ENCODE data around the gene ENG. TPM values are rescaled to one million over a fixed set of nuclear protein-coding genes. Genes with fewer than 3 reads are reported as not detected.

ENG gene
- total RNA-seq, 2 donors from 2014 or later: 189 to 217 TPM

DNA sequence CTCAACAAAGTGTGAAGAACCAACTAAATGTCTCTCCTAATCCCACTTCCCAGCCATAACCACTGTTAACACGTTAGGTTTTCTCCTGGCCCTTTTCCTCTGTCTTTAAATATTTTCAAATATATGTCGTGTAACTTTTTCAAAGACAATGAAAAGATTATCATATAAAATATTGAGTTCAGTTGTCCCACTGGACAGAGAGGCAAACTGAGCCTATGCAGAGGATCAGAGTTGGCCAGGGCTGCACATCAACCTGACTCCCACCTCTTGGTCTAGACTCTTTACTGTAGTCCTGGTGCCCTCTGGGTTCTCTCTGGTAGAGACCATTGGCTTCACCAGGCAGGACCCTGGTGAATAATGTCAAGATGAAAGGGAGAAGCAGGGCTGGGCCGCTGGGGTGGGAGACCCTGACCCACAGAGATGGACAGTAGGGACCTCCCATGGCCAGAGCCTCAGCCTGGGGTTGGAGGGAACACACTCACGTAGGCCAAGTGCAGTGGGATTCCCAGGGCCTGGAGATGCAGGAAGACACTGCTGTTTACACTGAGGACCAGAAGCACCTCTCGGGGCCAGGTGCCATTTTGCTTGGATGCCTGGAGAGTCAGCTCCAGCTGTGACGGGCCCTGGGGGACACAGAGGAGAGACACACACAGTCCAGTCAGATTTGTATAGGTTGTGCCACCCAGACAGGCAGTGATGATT lies 25.1 kb downstream of the ENG start:
- intact Hi-C loops (cut with DNase I): no loop called here
- DNase-seq (ENCODE audit: low spot score): no peak

DNA sequence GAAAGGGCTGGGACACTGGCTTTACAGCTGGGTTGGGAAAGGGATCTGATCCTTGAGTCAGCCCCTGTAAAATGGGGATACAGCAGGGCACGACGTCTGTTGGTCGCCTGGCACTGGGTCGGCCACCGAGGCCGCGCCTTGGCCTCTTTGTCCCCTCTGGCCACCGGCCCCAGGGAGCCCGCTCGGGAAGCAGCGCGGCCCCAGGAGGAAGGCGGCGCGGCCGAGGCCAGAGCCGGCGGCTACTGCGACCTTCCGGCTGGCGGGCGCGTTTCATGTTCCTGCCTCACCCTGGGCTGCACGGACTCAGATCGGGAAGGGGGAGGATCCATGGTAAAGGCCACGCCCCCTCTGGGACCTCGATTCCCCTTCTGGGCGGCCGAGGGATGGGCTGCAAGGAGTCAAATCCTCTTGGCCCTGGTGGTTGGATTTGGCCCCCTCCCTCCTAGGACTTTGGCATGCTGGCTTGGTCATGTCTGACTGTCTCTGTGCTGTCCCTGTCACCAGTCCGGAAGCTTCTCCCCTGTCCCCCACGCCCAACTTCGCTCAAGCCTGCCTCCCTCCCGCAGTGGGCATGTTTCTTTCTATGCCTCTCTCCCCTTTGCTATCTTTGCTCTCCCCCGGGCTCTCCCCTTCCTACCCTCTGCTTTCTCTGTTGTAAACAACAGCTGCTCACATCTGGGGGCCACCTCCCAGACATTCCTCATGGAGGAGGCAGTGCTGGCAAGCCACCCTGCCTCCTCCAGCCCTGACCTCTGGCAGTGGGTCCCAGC lies 26.0 kb downstream of the ENG start:
- intact Hi-C loops (cut with DNase I): no loop called here
- peak; percentile 97 for DNase-seq (ENCODE audit: low spot score)

DNA sequence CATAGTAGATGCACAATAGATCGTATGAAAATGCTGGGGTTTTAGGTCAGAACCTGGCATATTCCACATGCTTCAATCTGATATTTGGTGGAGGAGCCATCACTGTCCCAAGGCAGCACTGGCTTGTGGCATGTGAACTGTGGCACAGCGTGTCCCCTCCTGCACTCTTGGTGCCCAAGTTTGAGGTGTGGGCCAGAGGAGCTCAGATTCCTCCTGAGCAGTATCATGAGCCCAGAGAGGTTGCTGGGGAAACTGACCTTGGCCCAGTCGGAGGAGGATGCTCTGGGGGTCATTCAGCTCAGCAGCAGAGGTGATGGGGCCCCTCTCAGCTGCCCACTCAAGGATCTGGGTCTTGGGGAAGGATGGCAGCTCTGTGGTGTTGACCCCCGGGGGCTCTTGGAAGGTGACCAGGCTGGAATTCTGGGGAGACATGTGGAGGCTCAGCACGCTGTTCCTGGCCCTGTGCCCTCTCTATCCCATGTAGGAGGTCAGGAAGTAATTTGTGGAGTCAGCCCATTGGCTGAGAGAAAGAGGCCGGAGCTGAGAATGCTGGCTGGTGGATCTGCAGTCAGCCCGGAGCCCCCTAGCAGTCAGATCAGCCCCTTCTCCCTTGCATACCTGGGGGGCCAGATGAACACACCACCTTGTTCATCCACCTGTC lies 28.1 kb downstream of the ENG start:
- intact Hi-C loops (cut with DNase I): loop anchor here in 1 of 2 donors (2.0 kb wide), 1 partner anchor 38 kb away; no protein-coding TSS in a partner anchor
- DNase-seq (ENCODE audit: low spot score): no peak

- intact Hi-C loops (cut with DNase I): loop anchor here (2.0 kb wide), 2 partner anchors 13 to 39 kb away; no protein-coding TSS in a partner anchor
- DNase-seq (ENCODE audit: low spot score): no peak
Measured at GRCh38 chr9:127825319-127826051, 29.0 kb downstream of the ENG start.

DNA sequence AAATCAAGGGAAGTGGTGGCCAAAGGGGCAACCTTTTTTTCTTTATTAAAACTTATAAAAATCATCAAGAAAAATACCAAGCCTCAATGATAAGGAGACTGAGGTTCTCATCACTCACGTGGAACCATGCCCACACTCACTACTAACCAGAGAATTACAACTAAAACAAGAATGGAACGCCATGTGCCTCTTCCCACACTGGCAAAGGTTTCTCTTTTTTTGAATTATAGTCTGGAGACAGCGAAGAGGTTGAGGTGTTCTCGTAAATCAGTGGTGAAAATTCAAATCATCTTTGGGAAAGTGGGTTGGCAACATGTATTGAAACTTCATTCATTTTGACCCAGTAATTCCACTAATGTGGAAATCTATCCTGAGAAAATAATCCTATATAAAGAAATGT lies 32.4 kb downstream of the ENG start:
- DNase-seq (ENCODE audit: low spot score): no peak
- intact Hi-C loops (cut with DNase I): no loop called here

DNA sequence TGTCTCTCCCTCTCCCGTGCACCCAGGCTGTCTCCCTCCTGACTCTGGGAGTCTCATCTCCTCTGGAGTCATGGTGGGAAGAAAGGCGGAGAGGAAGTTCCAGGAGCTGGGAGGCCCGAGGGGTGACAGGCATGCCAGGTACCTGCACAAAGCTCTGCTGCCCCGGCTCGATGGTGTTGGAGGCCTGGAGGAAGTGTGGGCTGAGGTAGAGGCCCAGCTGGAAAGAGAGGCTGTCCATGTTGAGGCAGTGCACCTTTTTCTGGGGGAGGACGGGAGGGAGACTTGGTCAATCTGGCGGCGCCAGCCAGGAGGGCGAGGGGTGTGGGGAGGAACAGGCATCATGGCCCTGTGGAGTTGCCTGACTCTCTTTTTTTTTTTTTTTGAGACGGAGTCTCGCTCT lies 35.9 kb downstream of the ENG start:
- DNase-seq (ENCODE audit: low spot score): no peak
- intact Hi-C loops (cut with DNase I): no loop called here

DNA sequence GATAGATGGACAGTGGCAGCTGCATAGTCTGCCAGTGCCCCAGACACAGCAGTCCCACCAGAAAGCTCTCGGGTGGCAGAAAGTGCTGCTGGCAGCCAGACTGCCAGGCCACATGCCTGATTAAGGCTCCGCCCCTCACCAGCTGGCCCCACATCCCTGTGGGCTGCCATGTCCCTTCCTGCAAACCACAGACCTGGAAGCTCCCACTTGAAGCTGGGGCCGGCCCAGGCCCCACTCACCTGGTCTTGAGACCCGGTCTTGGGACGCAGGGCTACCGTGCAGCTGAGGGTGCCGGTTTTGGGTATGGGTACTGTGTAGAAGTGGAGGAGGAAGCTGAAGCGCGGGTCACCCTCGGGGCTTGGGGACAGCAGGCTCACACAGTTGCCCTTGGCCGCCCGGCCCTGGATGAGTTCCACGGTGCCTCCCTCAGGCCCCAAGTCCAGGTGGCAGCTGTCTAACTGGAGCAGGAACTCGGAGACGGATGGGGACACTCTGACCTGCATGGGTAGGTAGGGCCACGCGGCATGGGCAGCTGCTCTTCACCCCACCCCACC lies 36.5 kb downstream of the ENG start:
- intact Hi-C loops (cut with DNase I): no loop called here
- no peak for DNase-seq (ENCODE audit: low spot score)

GRCh38 chr9:127816728-127817127 lies 37.7 kb downstream of the ENG start:
- DNase-seq (ENCODE audit: low spot score): no peak
- intact Hi-C loops (cut with DNase I): no loop called here

- no peak for DNase-seq (ENCODE audit: low spot score)
- intact Hi-C loops (cut with DNase I): no loop called here
Measured at GRCh38 chr9:127816362-127816725, 38.1 kb downstream of the ENG start.

- intact Hi-C loops (cut with DNase I): no loop called here
Measured at GRCh38 chr9:127815512-127816361, 38.7 kb downstream of the ENG start.

GRCh38 chr9:127814619-127815511 lies 39.6 kb downstream of the ENG start:
- intact Hi-C loops (cut with DNase I): no loop called here
- no peak for DNase-seq (ENCODE audit: low spot score)

More at GRCh38 chr9:127815512-127816361, 38.7 kb downstream of the ENG start:
- no peak for DNase-seq (ENCODE audit: low spot score)

DNA sequence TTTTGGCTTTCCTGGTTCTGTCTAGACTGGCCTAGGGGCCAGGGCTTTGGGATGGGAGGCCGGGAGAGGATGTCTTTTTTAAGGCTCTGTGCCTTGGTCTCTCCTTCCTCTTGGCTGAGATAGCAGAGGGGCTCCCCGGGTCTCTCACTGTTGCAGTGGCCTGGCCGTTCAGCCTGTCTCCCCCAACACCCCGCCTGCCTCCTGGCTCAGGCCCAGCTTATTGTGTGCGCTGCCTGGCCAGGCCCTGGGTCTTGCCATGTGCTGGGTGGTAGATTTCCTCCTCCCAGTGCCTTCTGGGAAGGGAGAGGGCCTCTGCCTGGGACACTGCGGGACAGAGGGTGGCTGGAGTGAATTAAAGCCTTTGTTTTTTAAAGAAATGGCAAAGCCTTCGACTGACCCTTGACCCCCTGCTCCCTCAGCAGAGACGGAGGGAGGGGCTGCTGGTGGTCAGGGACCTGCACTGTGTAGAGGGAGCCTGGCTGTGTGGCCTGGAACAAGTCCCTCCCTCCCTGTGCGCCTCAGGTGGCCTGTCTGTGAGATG lies 40.7 kb downstream of the ENG start:
- DNase-seq (ENCODE audit: low spot score): no peak
- intact Hi-C loops (cut with DNase I): no loop called here

DNA sequence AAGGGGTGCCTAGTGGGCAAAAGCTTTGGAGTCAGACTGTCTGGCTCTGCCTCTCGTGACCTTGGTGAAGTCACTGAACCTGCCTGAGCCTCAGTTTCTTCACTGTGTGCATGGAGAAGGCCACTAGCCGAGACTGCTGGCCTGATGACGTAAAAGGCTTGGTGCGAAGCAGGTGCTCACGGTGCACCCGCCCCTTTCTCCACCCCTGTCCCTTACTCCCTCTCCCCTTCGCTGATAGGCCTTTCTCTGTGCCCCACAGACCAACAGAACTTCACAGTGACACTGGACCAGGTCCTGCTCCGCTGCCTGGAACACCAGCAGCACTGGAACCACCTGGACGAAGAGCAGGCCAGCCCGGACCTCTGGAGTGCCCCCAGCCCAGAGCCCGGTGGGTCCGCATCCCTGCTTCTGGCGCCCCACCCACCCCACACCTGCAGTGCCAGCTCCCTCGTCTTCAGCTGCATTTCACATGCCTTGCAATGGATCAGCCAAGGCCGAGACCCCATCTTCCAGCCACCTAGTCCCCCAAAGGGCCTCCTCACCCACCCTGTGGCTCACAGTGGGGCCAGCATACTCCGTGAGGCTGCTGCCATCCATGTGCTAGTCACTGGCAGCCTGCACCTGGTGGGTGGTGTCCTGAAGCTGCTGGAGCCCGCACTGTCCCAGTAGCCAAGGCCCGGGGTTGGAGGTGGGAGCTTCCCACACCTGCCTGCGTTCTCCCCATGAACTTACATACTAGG lies 41.4 kb downstream of the ENG start:
- DNase-seq (ENCODE audit: low spot score): no peak
- intact Hi-C loops (cut with DNase I): no loop called here

GRCh38 chr9:127812011-127812410 lies 42.4 kb downstream of the ENG start:
- DNase-seq (ENCODE audit: low spot score): no peak
- intact Hi-C loops (cut with DNase I): no loop called here

GRCh38 chr9:127810378-127811187 lies 43.9 kb downstream of the ENG start:
- intact Hi-C loops (cut with DNase I): no loop called here
- DNase-seq (ENCODE audit: low spot score): no peak
